ENCODE data around the gene THAP10.
"Not testable (repeated sequence)": the region's sequence is repeated elsewhere in the genome, so short reads cannot be mapped to it uniquely, and the experiment has no call there.

THAP10 gene

GRCh38 chr15:70892002-70892911, at the start of gene THAP10, which contains the start of gene LRRC49:
THAP10 (minus strand) TSS chr15:70892433; CDS start chr15:70892272, 161 bp downstream.
LRRC49 (plus strand) TSS chr15:70892826; CDS start chr15:70892895, 69 bp downstream.
- peak in 1 of 2 donors; percentile 0 for DNase-seq (ENCODE audit: low read depth in 2 of 2)

GRCh38 chr15:70936326-70936725, 44.1 kb upstream of the THAP10 start:
- DNase-seq (ENCODE audit: low read depth in 2 of 2), result no peak

- DNase-seq (ENCODE audit: low read depth in 2 of 2), result no peak
These were observed 43.4 kb upstream of the THAP10 start for GRCh38 chr15:70935631-70936030.

DNA sequence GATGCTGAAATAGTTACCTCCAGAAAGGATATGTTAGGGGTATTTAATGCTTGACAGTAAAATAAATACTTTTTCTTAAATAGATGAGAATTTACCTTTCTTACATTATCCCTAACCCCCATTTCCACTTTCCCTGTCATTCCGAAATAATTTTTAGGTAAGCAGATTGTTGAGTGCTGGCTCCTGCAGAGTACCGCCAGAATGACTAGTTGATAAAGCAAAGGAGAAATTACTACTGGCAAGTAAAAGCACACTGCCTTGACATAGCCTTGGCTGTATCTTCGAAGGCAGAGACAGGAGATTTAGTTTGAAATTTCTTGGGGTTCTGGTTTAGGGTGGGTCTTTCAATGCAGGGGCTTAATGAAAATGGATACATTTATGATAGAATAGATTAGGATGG, 41.2 kb upstream of the THAP10 start:
- DNase-seq (ENCODE audit: low read depth in 2 of 2), result no peak

DNA sequence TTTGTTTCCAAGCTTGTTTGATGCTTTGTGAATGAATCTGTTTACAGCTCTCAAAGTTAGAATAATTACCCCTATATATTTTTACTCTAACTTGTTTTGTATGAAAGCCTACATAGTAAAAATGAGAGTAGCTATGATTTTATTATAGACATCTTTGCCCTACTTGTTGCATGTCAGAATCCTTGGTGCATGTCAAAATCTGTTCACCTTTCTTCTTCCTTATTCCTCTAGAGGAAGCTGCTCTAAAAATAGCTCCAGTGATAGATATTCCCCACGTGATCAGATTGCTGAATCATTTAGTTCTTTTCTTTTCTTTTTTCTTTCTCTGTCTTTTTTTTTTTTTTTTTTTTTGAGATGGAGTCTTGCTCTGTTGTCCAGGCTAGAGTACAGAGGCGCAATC, 40.2 kb upstream of the THAP10 start:
- no peak for DNase-seq (ENCODE audit: low read depth in 2 of 2)

DNA sequence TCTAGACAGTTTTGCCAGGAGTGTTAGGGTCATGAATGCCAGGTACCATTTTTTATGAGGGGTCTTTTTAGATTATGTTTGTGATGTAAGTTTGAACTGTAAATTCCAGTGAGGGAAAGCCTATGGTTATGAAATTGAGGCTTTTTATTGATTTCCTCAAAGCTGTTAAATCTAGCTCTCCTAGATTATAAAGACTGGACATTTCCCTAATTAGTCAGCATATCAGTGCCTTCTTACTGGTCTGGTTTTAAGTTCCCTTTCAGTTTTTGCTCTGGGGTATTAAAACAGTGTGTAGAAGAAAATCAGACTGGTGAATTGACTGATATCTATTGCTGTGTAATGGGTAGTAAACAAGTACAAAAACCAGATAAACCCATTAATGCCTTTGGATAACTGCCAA, 39.6 kb upstream of the THAP10 start:
- DNase-seq (ENCODE audit: low read depth in 2 of 2), result no peak

- not testable (repeated sequence) for DNase-seq (ENCODE audit: low read depth in 2 of 2)
These were observed 34.7 kb upstream of the THAP10 start for GRCh38 chr15:70926914-70927313.

GRCh38 chr15:70923311-70924080, 31.3 kb upstream of the THAP10 start:
- DNase-seq (ENCODE audit: low read depth in 2 of 2), result no peak

- DNase-seq (ENCODE audit: low read depth in 2 of 2), result no peak
These were observed 29.9 kb upstream of the THAP10 start for GRCh38 chr15:70922119-70922518.

GRCh38 chr15:70920981-70921696, 28.9 kb upstream of the THAP10 start:
- no peak for DNase-seq (ENCODE audit: low read depth in 2 of 2)

DNA sequence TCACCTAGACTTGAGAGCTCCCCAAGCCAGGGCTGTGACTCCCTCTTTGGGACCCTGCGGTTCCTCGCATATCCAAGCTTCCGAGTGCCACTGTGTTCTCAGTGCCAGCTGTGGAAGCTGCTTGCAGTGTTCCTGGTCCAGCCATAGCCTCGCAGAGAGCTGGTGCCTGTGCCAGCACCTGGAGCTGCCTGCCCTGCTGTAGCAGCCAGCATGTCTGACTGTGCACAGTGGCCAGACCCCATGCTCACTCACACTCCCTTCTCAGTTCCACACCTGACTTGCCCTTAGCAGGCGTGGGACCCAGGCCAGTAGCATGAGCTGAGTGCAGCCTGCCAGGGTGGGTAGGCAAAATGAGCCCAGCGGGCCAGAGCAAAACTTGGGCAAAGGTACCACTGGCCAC, 25.7 kb upstream of the THAP10 start:
- no peak for DNase-seq (ENCODE audit: low read depth in 2 of 2)

- no peak for DNase-seq (ENCODE audit: low read depth in 2 of 2)
These were observed 24.3 kb upstream of the THAP10 start for GRCh38 chr15:70916531-70916930.

DNA sequence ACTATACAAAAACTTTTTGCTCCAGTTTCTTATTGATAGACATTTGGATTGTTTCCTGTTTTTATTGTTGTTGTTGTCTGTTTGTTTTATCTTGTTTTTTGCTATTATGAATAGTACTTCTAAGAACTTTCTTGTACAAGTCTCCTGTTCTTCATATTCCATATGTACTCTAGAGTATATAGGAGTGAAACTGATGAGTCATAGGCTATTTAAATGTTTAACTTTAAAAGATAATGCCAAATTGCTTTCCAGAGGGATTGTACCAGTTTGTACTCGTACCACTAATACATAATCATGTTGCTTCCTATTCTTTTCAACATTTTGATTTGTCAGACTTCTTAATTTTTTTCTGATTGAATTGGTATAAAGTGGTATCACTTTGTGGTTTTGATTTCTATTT, 20.0 kb upstream of the THAP10 start:
- no peak for DNase-seq (ENCODE audit: low read depth in 2 of 2)

GRCh38 chr15:70910958-70911357, 18.7 kb upstream of the THAP10 start:
- no peak for DNase-seq (ENCODE audit: low read depth in 2 of 2)

DNA sequence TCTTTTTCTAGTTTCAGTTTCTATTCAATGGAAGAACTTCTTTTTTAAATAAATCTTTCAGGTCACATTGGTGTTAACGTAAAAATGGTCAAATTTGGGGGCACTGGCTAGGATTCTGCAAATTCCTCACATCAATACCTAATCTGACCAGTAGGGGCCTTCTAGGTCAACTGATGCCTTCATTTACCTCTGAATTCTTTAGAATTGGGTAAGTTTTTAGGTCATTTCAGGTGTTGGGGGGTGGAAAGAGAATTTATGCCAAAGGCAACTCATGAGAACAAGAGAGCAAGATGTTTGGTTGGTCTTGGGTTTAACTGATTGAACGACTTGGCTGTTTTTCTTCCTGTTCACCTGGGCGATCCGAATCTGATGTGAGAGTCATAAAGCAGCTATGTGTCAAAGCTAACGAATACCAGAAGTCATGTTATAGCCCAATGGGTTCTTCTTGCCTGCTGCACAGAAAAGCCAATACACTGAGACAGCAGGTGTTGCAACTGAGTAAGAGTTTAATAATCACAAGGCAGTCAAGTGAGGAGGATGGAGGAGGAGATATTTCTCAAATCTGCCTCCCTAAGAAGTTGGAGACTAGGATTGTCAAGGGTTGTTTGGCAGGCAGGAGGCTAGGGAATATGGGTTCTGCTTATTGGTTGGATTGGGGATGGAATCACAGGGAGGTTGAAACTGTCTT, 15.7 kb upstream of the THAP10 start:
- DNase-seq (ENCODE audit: low read depth in 2 of 2), result no peak

- DNase-seq (ENCODE audit: low read depth in 2 of 2), result no peak
These were observed 14.6 kb upstream of the THAP10 start for GRCh38 chr15:70906842-70907241.

DNA sequence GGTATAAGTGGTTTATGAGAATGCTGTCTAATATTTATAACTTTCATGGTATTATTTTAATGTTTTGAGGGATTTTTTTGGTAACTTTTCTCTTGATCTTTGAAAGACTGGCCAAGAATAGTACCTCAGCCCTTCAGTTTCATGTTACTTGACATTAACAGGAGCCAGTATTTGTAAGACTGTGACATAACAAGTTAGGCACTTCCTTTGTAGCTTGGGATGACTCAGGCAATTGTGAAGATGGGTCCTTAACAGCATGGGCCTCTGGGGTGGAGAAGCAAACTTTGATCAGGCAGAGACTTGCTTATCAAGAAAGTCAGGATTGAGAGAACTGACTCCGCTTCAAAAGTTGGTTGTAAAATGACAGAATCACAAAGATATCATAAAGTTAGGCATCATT, 9.9 kb upstream of the THAP10 start:
- no peak for DNase-seq (ENCODE audit: low read depth in 2 of 2)

- no peak for DNase-seq (ENCODE audit: low read depth in 2 of 2)
These were observed 803 bp upstream of the THAP10 start for GRCh38 chr15:70892912-70893560.

- DNase-seq (ENCODE audit: low read depth in 2 of 2), result no peak
These were observed 9.9 kb downstream of the THAP10 start for GRCh38 chr15:70882361-70882760.

- no peak for DNase-seq (ENCODE audit: low read depth in 2 of 2)
These were observed 11.5 kb downstream of the THAP10 start for GRCh38 chr15:70880781-70881180.

- no peak for DNase-seq (ENCODE audit: low read depth in 2 of 2)
These were observed 12.8 kb downstream of the THAP10 start for GRCh38 chr15:70879401-70879800.

All from stimulated activated CD4-positive, alpha-beta T cell treated with anti-CD3 and anti-CD28 coated beads, Interleukin-1b, Interleukin-23, amount 100 ng/mL, for 1 hour (primary cell).